ENCODE results near the gene RHOD. TPM values are rescaled to one million over a fixed set of nuclear protein-coding genes. Genes with fewer than 3 reads are reported as not detected.

Gene RHOD, protein sequence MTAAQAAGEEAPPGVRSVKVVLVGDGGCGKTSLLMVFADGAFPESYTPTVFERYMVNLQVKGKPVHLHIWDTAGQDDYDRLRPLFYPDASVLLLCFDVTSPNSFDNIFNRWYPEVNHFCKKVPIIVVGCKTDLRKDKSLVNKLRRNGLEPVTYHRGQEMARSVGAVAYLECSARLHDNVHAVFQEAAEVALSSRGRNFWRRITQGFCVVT
- total RNA-seq, result 15.3 and 17.4 TPM in 2 replicates

DNA sequence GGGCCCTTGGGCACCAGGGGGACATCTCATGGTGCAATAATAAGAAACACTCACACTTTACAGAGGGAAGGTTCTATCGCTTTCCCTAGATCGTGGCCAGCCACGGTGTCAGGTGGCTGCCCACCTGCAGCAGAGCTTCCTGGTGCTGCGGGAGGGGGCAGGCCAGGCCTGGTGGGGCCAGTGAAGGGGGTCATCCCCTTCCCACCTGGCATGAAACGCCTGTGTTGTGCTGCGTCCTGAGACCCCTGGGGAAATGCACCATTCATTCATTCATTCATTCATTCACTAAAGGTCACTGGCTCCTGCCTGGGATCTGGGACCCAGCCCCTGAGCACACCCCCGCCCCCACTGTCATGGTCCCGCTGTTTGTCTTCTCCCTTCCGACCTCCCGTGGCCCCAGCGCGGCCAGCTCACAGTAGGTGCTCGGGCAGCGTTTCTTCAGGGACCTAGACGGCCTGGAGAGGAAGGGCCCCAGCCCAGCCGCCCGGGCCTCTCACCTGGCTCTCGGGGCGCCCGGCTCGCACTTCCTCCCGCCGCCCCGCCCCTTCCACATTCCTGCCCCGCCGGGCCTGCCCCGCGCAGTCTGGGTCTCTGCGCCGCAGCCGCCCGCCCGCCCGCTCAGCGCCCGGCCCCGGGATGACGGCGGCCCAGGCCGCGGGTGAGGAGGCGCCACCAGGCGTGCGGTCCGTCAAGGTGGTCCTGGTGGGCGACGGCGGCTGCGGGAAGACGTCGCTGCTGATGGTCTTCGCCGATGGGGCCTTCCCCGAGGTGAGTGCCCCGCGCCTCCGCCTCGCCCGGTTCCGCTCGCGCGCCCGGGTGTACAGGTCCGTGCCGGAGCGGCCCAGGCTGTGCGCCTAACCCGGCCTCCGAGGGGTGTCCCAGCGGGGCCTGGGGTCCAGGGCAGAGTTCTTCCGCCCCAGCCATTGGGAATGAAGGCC lies at the start of gene RHOD:
Gene RHOD, plus strand, starts transcription at position 581 of the 938 bp plus-strand sequence. Its CDS starts 56 bp downstream, at position 637.

GRCh38 chr11:67022961-67023956 lies 33.4 kb upstream of the RHOD start, which contains the start of gene SYT12:
TSS of gene SYT12 (plus strand) at chr11:67023134. CDS start at chr11:67030145, 7,011 bp downstream.

GRCh38 chr11:67118801-67119584 lies 62.3 kb downstream of the RHOD start, which contains the start of gene KDM2A:
TSS of gene KDM2A (plus strand) at chr11:67119263. CDS start at chr11:67121317, 2,054 bp downstream.

Other genes starting within 250 kb of the RHOD start
- gene RCE1, start 213.4 kb upstream of the RHOD start, total RNA-seq, result 14.8 and 15.6 TPM in 2 replicates
- 14.2 and 17.1 TPM in 2 replicates for gene LRFN4, start 199.8 kb upstream of the RHOD start, total RNA-seq
- gene PC, start 98.5 kb upstream of the RHOD start, total RNA-seq, result 5.9 and 15.2 TPM in 2 replicates
- not detected in 2 replicates for gene C11orf86, start 81.5 kb upstream of the RHOD start, total RNA-seq
- under 0.01 TPM in 2 replicates for gene SYT12, start 33.7 kb upstream of the RHOD start, total RNA-seq
- gene KDM2A, start 62.4 kb downstream of the RHOD start, total RNA-seq, result 34.0 and 40.5 TPM in 2 replicates
- gene GRK2, start 209.6 kb downstream of the RHOD start, total RNA-seq, result 22.9 and 26.1 TPM in 2 replicates
- gene ANKRD13D, start 232.5 kb downstream of the RHOD start, total RNA-seq, result 18.6 and 25.5 TPM in 2 replicates
- 7.8 and 10.2 TPM in 2 replicates for gene SSH3, start 246.7 kb downstream of the RHOD start, total RNA-seq

All from dermis lymphatic vessel endothelial cell (primary cell).